Endothelial cell of umbilical vein (primary cell): ENCODE results near the gene HOXA10. TPM values are rescaled to one million over a fixed set of nuclear protein-coding genes. Genes with fewer than 3 reads are reported as not detected.
A peak's percentile ranks its signal among the peaks of the same experiment; 100 is the strongest.

ENCODE experiments used
- BruUV-seq: library from RNA; stranded (reverse); fragments of 400-500 nt; replicated peaks from 2 replicates; lab custom pipeline; 2021; lab: Mats Ljungman, UMichigan
- CTCF ChIA-PET: fragments of 300-600, 350-600 bp; sonication (Branson Sonifier 250); formaldehyde crosslinking; loops from one replicate; lab custom pipeline; 2021; ENCODE audit warnings: antibody characterized with exemption, inconsistent platforms; lab: Charles Lee
- POLR2A ChIA-PET: fragments of 300-600, 350-600 bp; sonication (Branson Sonifier 250); formaldehyde crosslinking; loops from one replicate; lab custom pipeline; 2021; ENCODE audit warnings: antibody characterized with exemption, inconsistent platforms; lab: Charles Lee
- DNase-seq: peaks from one replicate; pipeline ENCODE4 v3.0.0-alpha.2; 2011; ENCODE audit warnings: low read depth, low spot score
- FAIRE-seq: peaks from 2 replicates; lab custom pipeline; 2011; peaks lifted over from hg19 to GRCh38; lab: Jason Lieb, UNC
- H2AFZ ChIP-seq: 2 replicates; pipeline ENCODE4 v1.6.0; 2012; ENCODE audit warnings: low read depth, low read length, control low read depth, inconsistent platforms
- H3K27ac ChIP-seq: 2 replicates; pipeline ENCODE4 v1.5.1; 2011; ENCODE audit warnings: low read depth, mild to moderate bottlenecking, control low read depth, low read length, moderate library complexity; ENCODE audit not compliant: insufficient read depth
- H3K27me3 ChIP-seq, 2 experiments: 2 replicates each; pipeline versions ENCODE4 v1.6.0 to v1.6.1; 2011; ENCODE audit warnings: low read length in 2 of 2, mixed read lengths in 1 of 2; ENCODE audit not compliant: control insufficient read depth in 2 of 2, insufficient read depth in 2 of 2
- H3K36me3 ChIP-seq, 2 experiments: 2 replicates in 1 of 2; 3 replicates in 1 of 2; pipeline ENCODE4 v1.5.1; 2011; ENCODE audit warnings: low read length in 2 of 2, mild to moderate bottlenecking in 1 of 2, moderate library complexity in 1 of 2; ENCODE audit not compliant: control insufficient read depth in 2 of 2, insufficient read depth in 2 of 2; ENCODE audit errors: extremely low read depth in 1 of 2
- H3K4me1 ChIP-seq: 3 replicates; pipeline ENCODE4 v1.5.1; 2011; ENCODE audit warnings: mild to moderate bottlenecking, low read length; ENCODE audit not compliant: control insufficient read depth, insufficient read depth; ENCODE audit errors: extremely low read depth
- H3K4me2 ChIP-seq: 2 replicates; pipeline ENCODE4 v1.6.1; 2011; ENCODE audit warnings: low read length, control low read depth, mixed read lengths; ENCODE audit not compliant: insufficient read depth
- H3K4me3 ChIP-seq, 3 experiments: fragments of 200-600 bp in 1 of 3; sonication (generic), shearing (Covaris generic) in 1 of 3; replicated peaks in 1 of 3; 2 replicates each; pipeline ENCODE4 v1.5.1; 2011 to 2016; ENCODE audit warnings: control low read depth in 3 of 3, low read length in 3 of 3, mild to moderate bottlenecking in 2 of 3, inconsistent platforms in 1 of 3, low read depth in 1 of 3, moderate library complexity in 1 of 3; ENCODE audit not compliant: insufficient read depth in 1 of 3
- H3K79me2 ChIP-seq: 2 replicates; pipeline ENCODE4 v1.6.0; 2012; ENCODE audit warnings: low read length, inconsistent platforms; ENCODE audit not compliant: control insufficient read depth, insufficient read depth
- H3K9ac ChIP-seq: replicated peaks from 2 replicates; pipeline ENCODE3; 2011; ENCODE audit warnings: low read length, control low read depth; ENCODE audit not compliant: insufficient read depth; ENCODE audit errors: extremely low read depth
- H3K9me1 ChIP-seq: replicated peaks from 3 replicates; pipeline ENCODE4 v1.6.0; 2011; ENCODE audit warnings: mild to moderate bottlenecking, low read length; ENCODE audit not compliant: control insufficient read depth, insufficient read depth; ENCODE audit errors: extremely low read depth
- H3K9me3 ChIP-seq: replicated peaks from 2 replicates; pipeline ENCODE4 v1.5.1; 2012; ENCODE audit warnings: low read length, inconsistent platforms; ENCODE audit not compliant: control insufficient read depth, insufficient read depth
- H4K20me1 ChIP-seq: replicated peaks from 2 replicates; pipeline ENCODE3; 2011; ENCODE audit warnings: mild to moderate bottlenecking, low read length; ENCODE audit not compliant: control insufficient read depth, insufficient read depth; ENCODE audit errors: extremely low read depth
- EZH2 ChIP-seq: IDR thresholded peaks from 2 replicates; pipeline ENCODE4 v1.6.1; 2012; ENCODE audit warnings: borderline replicate concordance, low read depth, mild to moderate bottlenecking, moderate library complexity, low read length, inconsistent platforms; ENCODE audit not compliant: severe bottlenecking
- FOS ChIP-seq: IDR thresholded peaks from 2 replicates; pipeline ENCODE4 v1.6.1; 2011; ENCODE audit warnings: mild to moderate bottlenecking, low read length, moderate library complexity, borderline replicate concordance; ENCODE audit not compliant: insufficient read depth
- GATA2 ChIP-seq: IDR thresholded peaks from 2 replicates; pipeline ENCODE4 v1.7.0; 2011; ENCODE audit warnings: low read depth, mild to moderate bottlenecking, moderate library complexity, mixed read lengths, low read length; ENCODE audit not compliant: insufficient read length, insufficient read depth
- JUN ChIP-seq: IDR thresholded peaks from 2 replicates; pipeline ENCODE4 v1.6.1; 2011; ENCODE audit warnings: borderline replicate concordance, low read depth; ENCODE audit not compliant: insufficient read length, insufficient read depth
- MYC ChIP-seq: IDR thresholded peaks from one replicate; pipeline ENCODE4 v1.6.1; 2011; ENCODE audit warnings: mild to moderate bottlenecking, low read depth, low read length
- POLR2A ChIP-seq: IDR thresholded peaks from 2 replicates; pipeline ENCODE4 v1.6.1; 2012; ENCODE audit warnings: low read depth, mild to moderate bottlenecking, control low read depth, low read length
- POLR2AphosphoS5 ChIP-seq: IDR thresholded peaks from 2 replicates; pipeline ENCODE4 v1.6.1; 2012; ENCODE audit warnings: low read depth, mild to moderate bottlenecking, control low read depth, low read length, moderate library complexity; ENCODE audit not compliant: insufficient read depth
- dilution Hi-C: fragments of 300-500 bp; cut with MboI; formaldehyde crosslinking; loops from one replicate; pipeline ENCODE4 v1.15.0; 2019; ENCODE audit warnings: low sequenced_read_pairs; ENCODE audit not compliant: extremely low pct_ligation_motif_present
- intact Hi-C: fragments of 100-400 bp; cut with micrococcal nuclease; formaldehyde crosslinking; loops from one replicate; pipeline ENCODE4 v1.10.0; 2022
- polyA plus RNA-seq, 4 experiments: library from polyadenylated mRNA; depleted of rRNA in 3 of 4; stranded (reverse) in 3 of 4; unstranded in 1 of 4; fragments of >200 nt; gene quantifications; 2 replicates each; pipeline versions ENCODE4 v1.2.1 to v1.2.3, GENCODE V29; 2011 to 2012; ENCODE audit warnings: missing spikeins in 1 of 4
- total RNA-seq: library from RNA; stranded (reverse); gene quantifications from 2 replicates; pipeline ENCODE4 v1.2.3, GENCODE V29; 2021
- TF ChIP-seq, protein P1 (sequence below), 2 donors: IDR thresholded peaks; 1 replicate in 1 of 2; 2 replicates in 1 of 2; pipeline ENCODE4 v1.5.1; 2011; ENCODE audit warnings: low read length in 2 of 2, mild to moderate bottlenecking in 2 of 2, moderate library complexity in 2 of 2, control low read depth in 1 of 2, inconsistent platforms in 1 of 2, low read depth in 1 of 2; ENCODE audit not compliant: insufficient read depth in 1 of 2; ENCODE audit errors: extremely low read depth in 1 of 2

The HOXA10 gene
- total and polyA plus RNA-seq, 2 donors (not counting 3 experiments of a cell fraction or from before 2014, with no cell fraction given), result 24.4 to 30.3 TPM

DNA sequence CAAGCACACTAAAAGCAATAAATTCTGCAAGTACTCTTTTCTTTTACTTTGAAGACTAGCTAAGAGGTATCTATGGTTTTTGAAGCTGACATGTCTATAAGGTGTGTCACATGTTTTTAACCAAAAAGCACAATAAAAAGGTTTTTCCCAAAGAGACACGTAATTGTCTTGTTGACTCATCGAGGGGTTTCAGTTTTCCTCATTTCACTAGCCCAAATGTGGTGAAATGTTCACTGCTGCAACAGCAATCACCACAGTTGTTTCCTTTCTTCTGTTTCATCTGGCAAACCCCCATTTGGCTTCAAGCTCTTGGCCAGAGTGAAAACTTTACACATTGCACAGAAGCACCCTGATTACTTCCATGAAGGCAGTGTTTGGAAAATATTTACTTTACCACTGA, 39.7 kb downstream of the HOXA10 start:
- Histone ChIP-seq H3K9me3 (no peaks in the 10 kb centered on the region), H3K4me2 (peak overlapping the region; percentile 61), H4K20me1 (no peaks in the 10 kb centered on the region), H3K27ac (peak overlapping the region; percentile 82), H3K27me3 (no peaks in the 10 kb centered on the region), H3K4me3 (peak overlapping the region in 1 of 3 experiments; percentile 14), H3K9ac (peak overlapping the region; percentile 70), H3K36me3 (no peaks in the 10 kb centered on the region), H2AFZ (no peak overlapping the region), H3K79me2 (peaks cover 77% of the 10 kb centered on the region), H3K4me1 (peaks cover 89% of the 10 kb centered on the region), H3K9me1 (no peaks in the 10 kb centered on the region)
- intact Hi-C loops (no loop called here), dilution Hi-C loops (no loop called here)
- FAIRE-seq, result peak; percentile 77
- BruUV-seq, result no TSS peak
- CTCF ChIA-PET, result interaction anchor here (1.1 kb wide), 1 partner anchor 27 kb away, joined by 3 read pairs; no protein-coding TSS in a partner anchor
- POLR2A ChIA-PET, result interaction anchor here (1.0 kb wide), 1 partner anchor 14 kb away, joined by 3 read pairs; no protein-coding TSS in a partner anchor
- DNase-seq, result peak; percentile 90
- TF ChIP-seq POLR2AphosphoS5, result peak; percentile 20
- TF ChIP-seq JUN, result peak; percentile 54
- TF ChIP-seq MYC, result no peak
- TF ChIP-seq EZH2, result no peak
- peak; percentile 60 for TF ChIP-seq FOS
- TF ChIP-seq, protein P1, sequence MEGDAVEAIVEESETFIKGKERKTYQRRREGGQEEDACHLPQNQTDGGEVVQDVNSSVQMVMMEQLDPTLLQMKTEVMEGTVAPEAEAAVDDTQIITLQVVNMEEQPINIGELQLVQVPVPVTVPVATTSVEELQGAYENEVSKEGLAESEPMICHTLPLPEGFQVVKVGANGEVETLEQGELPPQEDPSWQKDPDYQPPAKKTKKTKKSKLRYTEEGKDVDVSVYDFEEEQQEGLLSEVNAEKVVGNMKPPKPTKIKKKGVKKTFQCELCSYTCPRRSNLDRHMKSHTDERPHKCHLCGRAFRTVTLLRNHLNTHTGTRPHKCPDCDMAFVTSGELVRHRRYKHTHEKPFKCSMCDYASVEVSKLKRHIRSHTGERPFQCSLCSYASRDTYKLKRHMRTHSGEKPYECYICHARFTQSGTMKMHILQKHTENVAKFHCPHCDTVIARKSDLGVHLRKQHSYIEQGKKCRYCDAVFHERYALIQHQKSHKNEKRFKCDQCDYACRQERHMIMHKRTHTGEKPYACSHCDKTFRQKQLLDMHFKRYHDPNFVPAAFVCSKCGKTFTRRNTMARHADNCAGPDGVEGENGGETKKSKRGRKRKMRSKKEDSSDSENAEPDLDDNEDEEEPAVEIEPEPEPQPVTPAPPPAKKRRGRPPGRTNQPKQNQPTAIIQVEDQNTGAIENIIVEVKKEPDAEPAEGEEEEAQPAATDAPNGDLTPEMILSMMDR (IDR thresholded peaks at IDR 0.05; ENCODE audit: extremely low read depth in 1 of 2, insufficient read depth in 1 of 2, low read depth in 1 of 2, low read length in 2 of 2), result no peak
- TF ChIP-seq POLR2A, result no peak
- TF ChIP-seq GATA2, result peak; percentile 13
